ENCODE data around the gene ST3GAL3. TPM values are rescaled to one million over a fixed set of nuclear protein-coding genes. Genes with fewer than 3 reads are reported as not detected.

ST3GAL3 gene
- total RNA-seq, 2 experiments from 2014 or later = 10.6 to 12.1 TPM

GRCh38 chr1:43962324-43962723 is 255.0 kb downstream of the ST3GAL3 start:
- CTCF ChIA-PET = no interaction called here
- POLR2A ChIA-PET = no interaction called here

GRCh38 chr1:43963006-43963405 is 255.7 kb downstream of the ST3GAL3 start:
- CTCF ChIA-PET = no interaction called here
- POLR2A ChIA-PET = no interaction called here

- CTCF ChIA-PET = no interaction called here
- POLR2A ChIA-PET = no interaction called here
Observed at GRCh38 chr1:43963890-43964289, 256.6 kb downstream of the ST3GAL3 start.

GRCh38 chr1:43965316-43965715 is 258.0 kb downstream of the ST3GAL3 start:
- POLR2A ChIA-PET = no interaction called here
- CTCF ChIA-PET = no interaction called here

- ChIA-PET POLR2A (no interaction called here), CTCF (interaction anchor here (4.0 kb wide), 1 partner anchor 21 kb away, joined by 16 read pairs; the partner anchor contains the start of gene IPO13)
Observed at GRCh38 chr1:43968348-43968948, 261.1 kb downstream of the ST3GAL3 start.

GRCh38 chr1:43969416-43969745 is 262.0 kb downstream of the ST3GAL3 start:
- POLR2A ChIA-PET = no interaction called here
- CTCF ChIA-PET = interaction anchor here (4.0 kb wide), 1 partner anchor 22 kb away, joined by 16 read pairs; the partner anchor contains the start of gene IPO13

- ChIA-PET POLR2A (interaction anchor here (1.2 kb wide), 1 partner anchor 22 kb away, joined by 3 read pairs; no protein-coding TSS in a partner anchor), CTCF (interaction anchor here (0.7 to 4.0 kb wide), 3 partner anchors 23 to 205 kb away, joined by 4 to 16 read pairs (median 6); partner anchors contain the start of gene IPO13)
Observed at GRCh38 chr1:43969746-43970466, 262.6 kb downstream of the ST3GAL3 start, which contains the start of gene DPH2. TSS of gene DPH2 (plus strand) at chr1:43970010. CDS start at chr1:43970176, 166 bp downstream.

GRCh38 chr1:43970502-43970901 is 263.2 kb downstream of the ST3GAL3 start:
- POLR2A ChIA-PET = interaction anchor here (1.2 kb wide), 1 partner anchor 22 kb away, joined by 3 read pairs; no protein-coding TSS in a partner anchor
- CTCF ChIA-PET = interaction anchor here (0.7 to 4.0 kb wide), 3 partner anchors 23 to 206 kb away, joined by 4 to 16 read pairs (median 6); partner anchors contain the start of gene IPO13

GRCh38 chr1:43970911-43971310 is 263.6 kb downstream of the ST3GAL3 start:
- CTCF ChIA-PET = interaction anchor here (0.8 to 4.0 kb wide), 3 partner anchors 24 to 50 kb away, joined by 3 to 16 read pairs (median 6); partner anchors contain the start of gene IPO13
- POLR2A ChIA-PET = interaction anchor here (1.2 kb wide), 1 partner anchor 21 kb away, joined by 3 read pairs; no protein-coding TSS in a partner anchor

GRCh38 chr1:43971336-43971980 is 264.1 kb downstream of the ST3GAL3 start:
- ChIA-PET CTCF (interaction anchor here (0.5 to 4.0 kb wide), 4 partner anchors 24 to 53 kb away, joined by 3 to 16 read pairs (median 4); partner anchors contain the start of gene IPO13), POLR2A (interaction anchor here (0.8 to 1.2 kb wide), 2 partner anchors 21 to 36 kb away, joined by 3 read pairs; no protein-coding TSS in a partner anchor)

GRCh38 chr1:43973981-43974442 is 266.7 kb downstream of the ST3GAL3 start:
- POLR2A ChIA-PET = interaction anchor here (0.6 to 1.1 kb wide), 3 partner anchors 16 to 296 kb away, joined by 3 to 8 read pairs (median 5); partner anchors contain the start of gene SLC6A9
- CTCF ChIA-PET = interaction anchor here (0.6 to 1.1 kb wide), 2 partner anchors 39 to 211 kb away, joined by 3 read pairs; no protein-coding TSS in a partner anchor

- ChIA-PET POLR2A (interaction anchor here (0.6 to 1.2 kb wide), 5 partner anchors 16 to 521 kb away, joined by 3 to 10 read pairs (median 7); partner anchors contain the start of genes HYI and SLC6A9), CTCF (interaction anchor here (0.6 to 1.5 kb wide), 8 partner anchors 14 to 211 kb away, joined by 3 to 6 read pairs (median 3); partner anchors contain the start of gene IPO13)
Observed at GRCh38 chr1:43974443-43975248, 267.3 kb downstream of the ST3GAL3 start, which contains the start of gene ATP6V0B. TSS of gene ATP6V0B (plus strand) at chr1:43974960. CDS start at chr1:43975041, 81 bp downstream.

GRCh38 chr1:43975249-43975961 is 268.1 kb downstream of the ST3GAL3 start:
- CTCF ChIA-PET = interaction anchor here (0.7 to 1.5 kb wide), 9 partner anchors 8 to 212 kb away, joined by 3 to 6 read pairs (median 3); partner anchors contain the start of gene IPO13
- POLR2A ChIA-PET = interaction anchor here (0.5 to 1.2 kb wide), 5 partner anchors 15 to 522 kb away, joined by 3 to 10 read pairs (median 7); partner anchors contain the start of genes HYI and SLC6A9

- ChIA-PET CTCF (interaction anchor here (0.9 to 1.5 kb wide), 5 partner anchors 9 to 213 kb away, joined by 3 to 6 read pairs (median 4); no protein-coding TSS in a partner anchor), POLR2A (interaction anchor here (1.2 kb wide), 1 partner anchor 55 kb away, joined by 10 read pairs; the partner anchor contains the start of gene SLC6A9)
Observed at GRCh38 chr1:43976045-43976444, 268.7 kb downstream of the ST3GAL3 start.

GRCh38 chr1:43976890-43977289 is 269.6 kb downstream of the ST3GAL3 start:
- ChIA-PET CTCF (interaction anchor here (0.6 to 1.1 kb wide), 2 partner anchors 214 to 272 kb away, joined by 3 to 4 read pairs; no protein-coding TSS in a partner anchor), POLR2A (no interaction called here)

- POLR2A ChIA-PET = no interaction called here
Observed at GRCh38 chr1:43977376-43978263, 270.3 kb downstream of the ST3GAL3 start.

GRCh38 chr1:43978264-43978550 is 270.9 kb downstream of the ST3GAL3 start:
- POLR2A ChIA-PET = no interaction called here
- CTCF ChIA-PET = no interaction called here

More at GRCh38 chr1:43977376-43978263, 270.3 kb downstream of the ST3GAL3 start:
- CTCF ChIA-PET = interaction anchor here (0.6 kb wide), 1 partner anchor 272 kb away, joined by 3 read pairs; no protein-coding TSS in a partner anchor
